ENCODE results near the gene RAB8B.

DNA sequence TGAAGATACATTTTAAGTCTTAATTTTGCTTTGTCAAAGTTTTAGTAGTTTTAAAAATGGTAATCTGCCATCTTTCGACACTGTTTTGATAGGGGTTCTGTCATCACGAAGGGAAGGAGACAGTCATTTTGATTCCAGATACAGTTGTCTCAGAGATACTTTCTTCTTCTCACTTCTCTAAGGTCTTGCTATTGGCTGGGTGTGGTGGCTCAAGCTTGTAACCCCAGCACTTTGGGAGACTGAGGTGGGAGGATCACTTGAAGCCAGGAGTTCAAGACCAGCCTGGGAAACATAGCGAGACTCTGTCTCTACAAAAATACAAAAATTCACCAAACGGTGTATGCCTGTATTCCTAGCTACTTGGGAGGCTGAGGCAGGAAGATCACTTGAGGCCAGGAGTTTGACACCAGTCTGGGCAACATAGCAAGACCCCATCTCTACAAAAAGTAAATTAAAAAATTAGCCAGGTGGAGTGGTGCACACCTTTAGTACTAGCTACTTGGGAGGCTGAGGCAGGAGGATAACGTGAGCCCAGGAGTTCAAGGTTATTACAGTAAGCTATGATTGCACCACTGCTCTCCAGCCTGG lies 3.3 kb downstream of the RAB8B start:
- TF ChIP-seq POLR2A (IDR thresholded peaks at IDR 0.05): no peak
- TF ChIP-seq, protein P1, sequence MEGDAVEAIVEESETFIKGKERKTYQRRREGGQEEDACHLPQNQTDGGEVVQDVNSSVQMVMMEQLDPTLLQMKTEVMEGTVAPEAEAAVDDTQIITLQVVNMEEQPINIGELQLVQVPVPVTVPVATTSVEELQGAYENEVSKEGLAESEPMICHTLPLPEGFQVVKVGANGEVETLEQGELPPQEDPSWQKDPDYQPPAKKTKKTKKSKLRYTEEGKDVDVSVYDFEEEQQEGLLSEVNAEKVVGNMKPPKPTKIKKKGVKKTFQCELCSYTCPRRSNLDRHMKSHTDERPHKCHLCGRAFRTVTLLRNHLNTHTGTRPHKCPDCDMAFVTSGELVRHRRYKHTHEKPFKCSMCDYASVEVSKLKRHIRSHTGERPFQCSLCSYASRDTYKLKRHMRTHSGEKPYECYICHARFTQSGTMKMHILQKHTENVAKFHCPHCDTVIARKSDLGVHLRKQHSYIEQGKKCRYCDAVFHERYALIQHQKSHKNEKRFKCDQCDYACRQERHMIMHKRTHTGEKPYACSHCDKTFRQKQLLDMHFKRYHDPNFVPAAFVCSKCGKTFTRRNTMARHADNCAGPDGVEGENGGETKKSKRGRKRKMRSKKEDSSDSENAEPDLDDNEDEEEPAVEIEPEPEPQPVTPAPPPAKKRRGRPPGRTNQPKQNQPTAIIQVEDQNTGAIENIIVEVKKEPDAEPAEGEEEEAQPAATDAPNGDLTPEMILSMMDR (IDR thresholded peaks at IDR 0.05): no peak

Data from testis (tissue), 2 donors.